Measurements from ENCODE around the gene ARRB1. TPM values are rescaled to one million over a fixed set of nuclear protein-coding genes. Genes with fewer than 3 reads are reported as not detected.
"Not testable (repeated sequence)": the region's sequence is repeated elsewhere in the genome, so short reads cannot be mapped to it uniquely, and the experiment has no call there.

ARRB1 gene
- total and polyA plus RNA-seq, 9 donors: 15.2 to 68.0 (median 27.2) TPM

DNA sequence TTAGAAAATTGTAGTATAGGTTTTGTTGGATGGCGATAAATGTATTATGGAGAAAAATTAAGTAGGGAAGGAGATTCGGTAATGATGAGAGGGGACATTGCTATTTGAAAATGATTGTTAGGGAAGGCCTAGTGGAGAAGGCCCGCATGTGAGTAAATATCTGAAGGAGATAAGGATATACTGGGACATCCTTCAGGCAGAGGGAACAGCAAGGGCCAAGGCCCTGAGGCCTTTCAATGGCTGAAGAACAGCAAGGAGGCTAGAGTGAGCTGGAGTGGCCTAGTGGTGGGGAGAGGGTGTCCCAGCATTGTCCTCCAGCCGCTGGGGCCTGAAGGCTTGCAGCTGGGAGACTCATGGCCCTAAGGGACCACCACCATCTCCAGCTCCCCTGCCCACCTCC is 23.2 kb upstream of the ARRB1 start:
- intact Hi-C loops (cut with DNase I): loop anchor here in 1 of 4 donors (5.0 kb wide), 1 partner anchor 92 kb away; no protein-coding TSS in a partner anchor
- Histone ChIP-seq H3K36me3 (no peaks in the 10 kb centered on the region), H3K27ac (no peak overlapping the region), H3K4me3 (no peak overlapping the region), H3K4me1 (ENCODE audit: insufficient read depth) (no peaks in the 10 kb centered on the region), H3K27me3 (no peaks in the 10 kb centered on the region), H3K9me3 (no peaks in the 10 kb centered on the region)
- no peak for TF ChIP-seq POLR2A (IDR thresholded peaks at IDR 0.05)
- no peak for TF ChIP-seq EP300 (IDR thresholded peaks at IDR 0.05)
- TF ChIP-seq, protein P1, sequence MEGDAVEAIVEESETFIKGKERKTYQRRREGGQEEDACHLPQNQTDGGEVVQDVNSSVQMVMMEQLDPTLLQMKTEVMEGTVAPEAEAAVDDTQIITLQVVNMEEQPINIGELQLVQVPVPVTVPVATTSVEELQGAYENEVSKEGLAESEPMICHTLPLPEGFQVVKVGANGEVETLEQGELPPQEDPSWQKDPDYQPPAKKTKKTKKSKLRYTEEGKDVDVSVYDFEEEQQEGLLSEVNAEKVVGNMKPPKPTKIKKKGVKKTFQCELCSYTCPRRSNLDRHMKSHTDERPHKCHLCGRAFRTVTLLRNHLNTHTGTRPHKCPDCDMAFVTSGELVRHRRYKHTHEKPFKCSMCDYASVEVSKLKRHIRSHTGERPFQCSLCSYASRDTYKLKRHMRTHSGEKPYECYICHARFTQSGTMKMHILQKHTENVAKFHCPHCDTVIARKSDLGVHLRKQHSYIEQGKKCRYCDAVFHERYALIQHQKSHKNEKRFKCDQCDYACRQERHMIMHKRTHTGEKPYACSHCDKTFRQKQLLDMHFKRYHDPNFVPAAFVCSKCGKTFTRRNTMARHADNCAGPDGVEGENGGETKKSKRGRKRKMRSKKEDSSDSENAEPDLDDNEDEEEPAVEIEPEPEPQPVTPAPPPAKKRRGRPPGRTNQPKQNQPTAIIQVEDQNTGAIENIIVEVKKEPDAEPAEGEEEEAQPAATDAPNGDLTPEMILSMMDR (IDR thresholded peaks at IDR 0.05): no peak
- DNase-seq: no peak
- 87 to 92% (median 90%) methylated on average over 4 of the region's 4 CpGs for WGBS, 3 donors

DNA sequence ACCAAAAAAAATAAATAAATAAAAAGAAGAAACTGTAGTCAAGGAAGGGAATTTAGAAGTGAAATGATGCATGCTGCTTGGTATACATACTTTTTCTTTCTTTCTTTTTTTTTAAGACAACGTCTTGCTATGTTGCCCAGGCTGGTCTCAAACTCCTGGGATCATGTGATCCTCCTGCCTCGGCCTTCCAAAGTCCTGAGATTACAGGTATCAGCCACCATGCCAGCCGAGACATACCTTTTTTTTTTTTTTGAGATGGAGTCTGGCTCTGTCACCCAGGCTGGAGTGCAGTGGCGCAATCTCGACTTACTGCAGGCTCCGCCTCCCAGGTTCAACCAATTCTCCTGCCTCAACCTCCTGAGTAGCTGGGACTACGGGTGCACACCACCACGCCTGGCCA is 21.7 kb upstream of the ARRB1 start:
- H3K36me3 ChIP-seq: no peaks in the 10 kb centered on the region
- TF ChIP-seq EP300 (IDR thresholded peaks at IDR 0.05): no peak
- TF ChIP-seq POLR2A (IDR thresholded peaks at IDR 0.05): no peak
- TF ChIP-seq, protein P1 (IDR thresholded peaks at IDR 0.05): no peak

DNA sequence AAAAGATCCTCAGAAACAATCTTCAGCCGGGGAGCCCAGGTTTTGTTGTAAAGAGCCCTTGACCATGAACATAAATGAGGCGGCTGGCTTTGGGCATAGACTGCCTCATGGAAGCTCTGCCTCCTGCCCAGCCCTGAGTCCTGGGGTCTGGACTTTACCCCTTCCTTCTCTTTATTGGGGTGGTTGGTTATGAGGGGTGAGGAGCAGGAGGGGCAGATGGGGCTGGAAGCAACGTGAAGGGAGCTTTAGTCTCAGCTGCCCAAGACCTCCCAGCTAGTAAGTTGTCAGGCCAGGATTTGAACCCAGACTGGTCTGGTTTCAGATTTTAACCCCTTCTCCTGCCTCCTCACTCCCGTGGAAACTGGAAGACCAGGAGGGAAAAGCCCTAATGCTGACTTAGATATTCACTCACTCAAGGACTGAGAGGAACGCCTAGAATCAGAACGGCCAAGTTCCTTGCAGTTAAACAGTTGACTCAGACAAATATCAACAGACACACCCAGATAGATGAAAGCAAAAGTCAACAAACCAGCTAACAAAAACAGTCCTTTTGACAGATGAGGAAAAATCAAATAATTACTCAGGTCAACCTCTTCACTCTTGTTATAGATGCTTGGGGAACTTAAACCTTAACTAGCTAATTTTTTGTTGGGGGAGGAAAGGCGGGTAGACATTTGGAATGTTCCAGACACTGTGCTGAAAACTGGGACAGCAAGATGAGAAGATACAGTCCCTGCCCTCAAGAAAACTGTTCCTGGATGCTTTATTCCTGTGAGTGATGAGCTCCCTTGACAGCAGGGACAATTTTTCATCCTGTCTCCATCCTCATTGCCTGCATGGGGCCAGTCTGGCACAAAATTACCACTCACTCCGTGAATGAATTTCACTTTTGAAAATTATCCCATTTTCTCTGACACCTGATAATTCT is 20.8 kb upstream of the ARRB1 start:
- Histone ChIP-seq H3K27ac (no peak overlapping the region), H3K4me1 (ENCODE audit: insufficient read depth) (no peaks in the 10 kb centered on the region), H3K36me3 (no peaks in the 10 kb centered on the region), H3K9me3 (peaks cover 0 to 3% of the 10 kb centered on the region in 2 donors), H3K27me3 (no peaks in the 10 kb centered on the region), H3K4me3 (no peak overlapping the region)
- DNase-seq: no peak
- TF ChIP-seq, protein P1 (IDR thresholded peaks at IDR 0.05): no peak
- no peak for TF ChIP-seq POLR2A (IDR thresholded peaks at IDR 0.05)
- no peak for TF ChIP-seq EP300 (IDR thresholded peaks at IDR 0.05)
- intact Hi-C loops (cut with DNase I): no loop called here
- 50 to 55% (median 51%) methylated on average over 8 of the region's 8 CpGs for WGBS, 3 donors

More for the DNA sequence above, 21.7 kb upstream of the ARRB1 start:
- Histone ChIP-seq H3K9me3 (peaks cover 0 to 3% of the 10 kb centered on the region in 2 donors), H3K27ac (no peak overlapping the region), H3K4me3 (no peak overlapping the region), H3K4me1 (ENCODE audit: insufficient read depth) (no peaks in the 10 kb centered on the region), H3K27me3 (no peaks in the 10 kb centered on the region)
- intact Hi-C loops (cut with DNase I): no loop called here
- DNase-seq: no peak
- WGBS, 3 donors: 89 to 90% (median 89%) methylated on average over 8 of the region's 8 CpGs

DNA sequence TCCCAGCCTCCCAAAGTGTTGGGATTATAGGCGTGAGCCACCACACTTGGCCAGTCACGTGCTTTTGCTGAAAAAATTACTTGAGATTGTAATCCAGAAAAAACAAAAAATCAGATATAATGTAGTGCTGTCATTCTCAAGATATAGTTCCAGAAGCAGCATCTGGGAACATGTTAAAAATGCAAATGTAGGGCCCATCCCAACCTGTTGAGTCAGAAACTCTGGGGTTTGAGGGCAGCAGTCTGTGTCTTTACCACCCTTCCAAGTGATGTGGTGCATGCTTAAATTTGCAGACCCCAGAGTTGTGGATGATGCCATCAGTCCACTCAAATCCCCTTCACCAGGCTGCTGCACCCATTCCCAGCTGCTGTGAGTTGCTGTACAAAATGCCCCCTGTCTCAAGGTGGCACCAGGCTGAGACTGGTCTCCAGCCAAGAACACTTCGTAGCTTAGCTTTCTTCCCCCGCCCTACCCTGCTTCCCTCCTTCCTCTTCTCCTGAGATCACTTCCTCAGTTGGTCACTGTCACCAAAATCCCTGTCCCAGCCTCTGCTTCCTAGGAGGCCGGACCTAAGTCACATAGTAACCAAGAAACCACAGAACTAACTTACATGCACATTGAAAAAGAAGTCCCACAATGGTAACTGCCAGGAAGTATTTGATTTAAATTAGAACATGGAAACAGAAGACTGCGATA is 18.2 kb upstream of the ARRB1 start:
- Histone ChIP-seq H3K9me3 (peaks cover 0 to 3% of the 10 kb centered on the region in 2 donors), H3K27ac (no peak overlapping the region), H3K27me3 (no peaks in the 10 kb centered on the region), H3K4me3 (no peak overlapping the region), H3K4me1 (ENCODE audit: insufficient read depth) (no peaks in the 10 kb centered on the region), H3K36me3 (no peaks in the 10 kb centered on the region)
- no peak for DNase-seq
- intact Hi-C loops (cut with DNase I): no loop called here
- 77 to 90% (median 85%) methylated on average over 6 of the region's 6 CpGs for WGBS, 3 donors
- TF ChIP-seq, protein P1 (IDR thresholded peaks at IDR 0.05): no peak
- no peak for TF ChIP-seq POLR2A (IDR thresholded peaks at IDR 0.05)

DNA sequence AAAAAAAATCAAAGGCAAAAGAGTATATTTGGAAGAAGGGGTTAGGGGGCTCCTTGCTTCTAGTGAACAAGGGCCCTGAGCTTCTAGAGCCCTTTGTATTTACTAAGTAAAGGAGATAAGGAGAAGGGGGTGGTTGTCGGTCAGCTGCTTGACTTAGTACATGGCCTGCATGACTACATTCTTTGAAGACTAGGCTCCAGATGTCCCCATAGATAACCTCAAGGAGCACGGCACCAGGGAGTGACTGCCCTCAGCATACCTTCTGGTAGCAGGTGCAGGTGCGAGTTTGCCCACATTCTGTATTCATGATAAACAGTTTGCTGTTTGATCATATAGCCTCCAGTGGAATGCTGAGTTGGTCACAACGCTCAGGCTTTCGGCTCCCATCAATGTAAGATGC is 15.4 kb upstream of the ARRB1 start:
- H3K4me1 ChIP-seq (ENCODE audit: insufficient read depth); H3K9me3 ChIP-seq; DNase-seq; H3K36me3 ChIP-seq; H3K27me3 ChIP-seq; H3K4me3 ChIP-seq; H3K27ac ChIP-seq: not testable (repeated sequence)
- 91 to 97% (median 94%) methylated on average over 5 of the region's 5 CpGs for whole genome bisulfite sequencing, 3 donors
- intact Hi-C loops (cut with DNase I): loop anchor here in 1 of 4 donors (1.0 kb wide), 1 partner anchor 29 kb away; no protein-coding TSS in a partner anchor
